Left colon (tissue), 2 donors: ENCODE results near the gene FOXE3. TPM values are rescaled to one million over a fixed set of nuclear protein-coding genes. Genes with fewer than 3 reads are reported as not detected.
A peak's percentile ranks its signal among the peaks of the same experiment; 100 is the strongest.

ENCODE experiments used
- ATAC-seq: fragments of 200-7000 bp; cut with Tn5 transposase; one replicate; pipeline ENCODE4 v1.9.1; 2020; ENCODE audit warnings: mild to moderate bottlenecking, moderate library complexity
- DNase-seq, 2 donors: peaks; one replicate each; pipeline ENCODE4 v3.0.0-alpha.2; 2020
- intact Hi-C, 2 donors: fragments of 100-400 bp; cut with DNase I in 1 of 2; cut with micrococcal nuclease in 1 of 2; formaldehyde crosslinking; loops; one replicate each; pipeline versions ENCODE4 v1.11.2 to v1.14.0; 2022; cut with DNase I, micrococcal nuclease
- total RNA-seq, 2 donors: library from RNA; stranded (reverse); fragmentation: NEBNext Ultra II Directional; extraction: Animal tissue kit (Norgen Biotek cat#: 25700); gene quantifications; one replicate each; pipeline ENCODE4 v1.2.1, GENCODE V29; 2021
- donor health status: DM: no; HTN: no; CAD: no.
- donor health status: DM: yes; HTN: yes; CAD: no.

FOXE3 gene
- total RNA-seq, 2 donors from 2014 or later = not detected

DNA sequence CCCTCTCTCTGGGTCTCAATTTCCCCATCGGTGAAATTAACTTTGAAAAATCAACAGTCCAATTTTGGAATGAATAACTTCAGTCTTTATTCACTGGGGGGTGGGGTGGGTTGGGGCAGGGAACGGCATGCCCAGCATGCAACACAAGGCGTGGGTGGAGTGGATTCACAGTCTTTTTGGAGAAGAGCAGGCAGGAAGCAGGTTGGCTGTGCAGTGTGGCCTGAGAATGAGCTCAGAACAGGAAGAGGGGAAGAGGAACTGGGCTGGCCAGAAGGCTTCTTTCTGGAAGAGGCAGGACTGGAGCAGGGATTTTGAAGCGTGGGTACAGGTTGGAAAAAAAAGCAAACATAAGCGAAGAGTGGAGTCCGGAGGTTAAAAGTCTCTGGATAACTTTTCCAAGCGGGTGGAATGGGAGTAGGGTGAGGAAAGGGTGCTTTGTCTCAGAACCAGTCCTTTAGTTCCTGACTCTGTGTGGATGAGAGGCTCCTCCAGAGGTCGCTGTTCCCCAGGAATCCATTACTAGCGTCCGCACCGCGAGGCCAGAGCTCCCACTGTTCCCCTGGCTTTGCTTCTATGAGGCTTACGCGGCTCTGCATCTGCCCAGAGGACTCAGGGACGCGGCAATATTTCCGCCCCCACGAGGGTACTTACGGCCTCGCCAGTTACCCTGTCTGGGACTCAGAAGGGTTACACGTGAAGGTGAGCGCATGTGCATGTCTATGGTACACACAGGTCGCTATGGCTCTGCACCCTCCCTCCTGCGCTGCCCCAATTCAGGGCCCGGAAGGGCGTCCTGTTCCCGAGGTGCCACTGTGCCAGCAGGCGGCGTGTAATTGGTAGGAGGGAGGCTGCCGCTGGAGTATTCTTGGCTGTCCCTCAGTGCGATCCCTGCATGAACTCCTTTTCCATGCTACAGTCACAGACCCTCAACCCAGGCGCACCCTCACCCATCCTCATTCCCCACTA lies 16.3 kb downstream of the FOXE3 start:
- intact Hi-C loops = no loop called here
- DNase-seq (peak; percentile 80 to 92), ATAC-seq (peak; percentile 64)

DNA sequence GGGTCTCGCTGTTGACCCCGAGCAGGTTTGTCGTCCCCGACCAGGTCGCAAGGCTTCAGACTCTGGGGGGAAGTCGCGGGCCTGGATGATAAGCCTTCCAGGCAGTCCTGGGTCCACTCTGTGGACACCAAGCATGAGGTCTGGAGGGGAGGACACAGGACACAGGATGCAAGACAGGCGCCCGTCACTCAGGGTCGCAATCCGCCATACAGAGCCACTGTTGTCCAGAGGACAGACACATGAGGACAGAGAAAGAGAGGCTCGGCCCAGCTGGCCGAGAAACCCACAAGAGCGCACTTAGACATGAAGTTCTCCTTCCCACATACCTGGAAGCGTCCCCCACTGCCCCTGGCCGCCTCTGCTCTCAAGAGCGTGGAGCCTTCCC lies 16.9 kb downstream of the FOXE3 start:
- DNase-seq (peak in 1 of 2 donors; percentile 28), ATAC-seq (no peak)
- intact Hi-C loops = no loop called here

DNA sequence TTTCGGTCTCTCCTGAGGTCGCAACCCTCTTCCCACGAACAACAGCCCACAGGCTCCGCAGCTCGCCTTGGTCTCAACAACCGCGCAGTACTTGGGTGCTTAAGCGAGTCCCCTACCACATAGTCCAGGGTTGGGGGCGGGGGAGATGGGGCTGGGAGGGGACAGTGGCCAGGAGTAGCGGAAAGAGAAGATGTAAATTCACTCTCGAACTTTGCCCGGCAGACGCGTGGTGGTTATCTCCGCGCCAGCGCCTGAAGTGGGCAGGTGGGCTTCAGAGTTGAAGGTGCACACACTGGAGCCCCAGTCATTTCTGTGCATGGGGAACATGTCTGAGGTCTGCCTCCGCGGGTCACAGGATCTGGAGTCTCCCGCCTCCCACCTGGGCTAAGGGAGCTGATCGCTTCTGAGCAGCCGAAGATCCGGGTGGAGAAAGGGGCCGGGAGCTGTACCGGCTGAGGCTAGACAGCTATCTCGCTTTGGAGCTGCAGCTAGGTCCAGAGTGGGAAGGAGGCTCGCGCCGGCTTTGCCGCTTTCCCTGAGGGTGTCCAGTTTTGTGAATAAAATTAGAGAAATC lies 17.5 kb downstream of the FOXE3 start:
- ATAC-seq = no peak
- intact Hi-C loops = no loop called here
- peak in 1 of 2 donors; percentile 39 for DNase-seq

DNA sequence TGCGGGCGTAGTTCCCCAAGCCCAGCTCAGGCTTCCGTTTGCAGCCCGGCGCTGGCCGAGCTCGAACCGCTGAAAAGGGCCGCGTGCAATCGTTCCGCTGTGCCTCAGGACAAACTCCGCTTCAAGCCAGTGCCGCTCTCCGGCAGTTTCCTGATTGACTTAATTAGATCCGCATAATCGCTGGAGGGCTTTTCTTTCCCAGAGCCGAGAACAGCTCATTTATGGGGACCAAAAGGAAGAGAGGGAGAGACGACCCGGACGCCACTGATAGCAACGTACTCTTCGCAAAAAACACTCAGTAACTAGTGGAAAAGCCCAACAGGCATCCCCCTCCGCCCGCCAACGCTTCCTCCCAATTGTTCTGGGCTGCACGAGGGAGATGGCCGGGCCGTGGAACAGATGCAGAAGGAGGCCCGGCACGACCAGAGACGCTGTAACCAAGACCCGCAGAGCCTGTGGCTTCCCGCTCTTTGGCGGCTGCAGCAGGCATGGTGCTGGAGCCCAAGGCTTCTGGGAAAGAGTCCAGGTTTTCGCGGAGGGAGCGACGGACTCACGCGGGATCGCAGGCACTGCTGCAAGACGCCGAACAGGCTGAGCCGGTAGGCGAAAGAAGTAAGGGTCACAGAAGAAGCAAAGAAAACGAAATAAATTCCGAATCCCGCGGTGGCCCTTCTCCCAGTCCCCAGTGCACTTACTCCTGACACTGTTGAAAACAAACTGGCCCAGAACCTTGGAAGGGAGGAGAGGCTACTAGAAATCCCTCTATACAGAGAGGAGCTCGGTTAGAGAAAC lies 18.2 kb downstream of the FOXE3 start:
- DNase-seq (peak in 1 of 2 donors; percentile 61), ATAC-seq (no peak)
- intact Hi-C loops = no loop called here

DNA sequence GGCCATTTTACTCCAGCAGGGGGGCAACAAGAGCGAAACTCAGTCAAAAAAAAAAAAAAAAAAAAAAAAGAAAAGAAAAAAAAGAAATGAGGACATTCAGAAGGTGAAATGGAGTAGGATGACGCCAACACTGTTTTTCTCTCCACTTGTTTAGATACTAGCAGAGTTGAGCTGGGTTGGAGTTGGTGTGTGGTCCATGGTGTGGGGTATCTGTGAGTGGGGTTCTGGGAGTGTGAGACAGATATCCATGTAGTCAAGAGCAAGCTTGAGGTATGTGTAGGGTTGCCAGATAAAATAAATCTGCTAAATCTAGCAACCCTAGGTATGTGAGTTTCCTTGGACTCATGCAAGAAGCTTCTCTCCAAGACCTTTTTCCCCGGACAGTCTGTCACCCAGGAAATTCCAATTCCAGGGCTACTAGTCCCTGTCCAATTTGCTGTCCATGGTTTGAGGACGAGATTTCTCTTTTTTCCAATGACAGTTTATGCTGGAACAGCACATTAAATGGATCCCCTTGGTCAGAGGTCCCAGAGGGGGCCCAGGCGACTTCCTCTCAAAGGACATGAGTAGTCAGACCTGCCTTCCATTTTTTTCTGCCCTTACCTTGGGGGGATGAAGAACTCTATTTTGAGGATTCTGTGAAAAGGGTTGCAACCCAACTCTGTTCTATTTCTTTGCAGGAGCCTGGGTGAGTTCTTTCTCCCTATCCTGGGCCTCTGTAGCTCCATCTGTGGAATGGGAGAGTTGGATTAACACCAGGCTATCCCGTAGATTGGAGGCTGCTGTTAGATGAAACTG lies 19.6 kb downstream of the FOXE3 start:
- intact Hi-C loops = loop anchor here in 1 of 2 donors (5.0 kb wide), 1 partner anchor 277 kb away; no protein-coding TSS in a partner anchor
- ATAC-seq = no peak
- no peak for DNase-seq

DNA sequence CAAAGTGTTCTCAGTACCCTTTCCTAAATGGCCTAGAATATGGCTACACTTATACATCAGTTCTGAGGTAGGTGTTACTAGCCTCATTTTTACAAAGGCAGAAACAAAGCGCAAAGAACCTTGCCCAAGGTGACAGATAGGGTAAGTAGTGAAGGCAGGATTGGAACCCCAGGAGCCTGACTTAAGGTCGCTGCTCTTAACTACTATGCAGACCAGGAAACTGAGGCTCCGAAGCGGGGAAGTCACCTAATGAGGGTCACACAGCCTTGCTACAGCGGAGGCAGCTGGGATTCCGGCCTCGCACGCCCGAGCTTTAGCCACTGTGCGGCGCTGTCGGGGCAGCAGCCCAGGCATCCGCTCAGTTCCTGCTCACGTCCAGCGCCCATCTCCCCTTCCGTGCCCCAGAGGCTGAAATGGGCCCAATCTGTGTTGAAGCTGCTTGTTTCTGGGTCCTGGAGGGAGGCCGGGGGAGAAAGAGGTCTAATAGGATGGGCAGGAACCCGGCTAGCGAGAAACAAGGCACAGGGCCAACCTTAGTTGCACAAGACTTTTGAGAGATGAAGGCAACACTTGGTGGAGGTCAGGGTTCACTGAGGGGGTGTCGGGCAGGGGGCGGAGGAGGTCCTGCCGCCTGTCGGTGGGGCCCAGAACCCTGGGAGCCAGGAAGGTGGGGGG lies 20.4 kb downstream of the FOXE3 start:
- ATAC-seq (peak; percentile 39), DNase-seq (peak; percentile 79 to 91)
- intact Hi-C loops = loop anchor here in 1 of 2 donors (5.0 kb wide), 1 partner anchor 276 kb away; no protein-coding TSS in a partner anchor

DNA sequence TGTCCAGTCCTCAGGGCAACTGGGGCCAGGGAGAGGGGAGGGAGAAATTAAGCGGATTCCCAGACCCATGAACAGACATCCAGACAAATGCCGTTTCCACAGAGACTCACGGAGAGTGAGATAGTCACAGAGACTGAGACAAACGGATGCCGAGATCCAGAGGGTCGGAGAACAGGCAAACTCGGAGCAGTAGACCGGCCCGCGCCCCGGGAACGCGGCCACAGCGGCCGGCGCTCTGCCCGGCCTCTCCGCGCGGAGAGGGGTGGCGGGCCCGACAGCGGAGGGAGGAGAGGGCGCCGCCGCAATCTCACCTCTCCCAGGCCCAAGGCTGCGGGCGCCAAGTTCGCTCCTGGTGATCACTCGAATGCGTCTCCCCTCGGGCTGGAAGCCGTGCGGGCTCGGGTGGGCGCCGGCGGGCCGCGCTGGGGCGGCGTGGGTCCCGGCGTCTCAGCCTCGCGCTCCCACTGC lies 20.9 kb downstream of the FOXE3 start:
- no peak for ATAC-seq
- DNase-seq = no peak
- intact Hi-C loops = loop anchor here in 1 of 2 donors (5.0 kb wide), 1 partner anchor 275 kb away; no protein-coding TSS in a partner anchor

DNA sequence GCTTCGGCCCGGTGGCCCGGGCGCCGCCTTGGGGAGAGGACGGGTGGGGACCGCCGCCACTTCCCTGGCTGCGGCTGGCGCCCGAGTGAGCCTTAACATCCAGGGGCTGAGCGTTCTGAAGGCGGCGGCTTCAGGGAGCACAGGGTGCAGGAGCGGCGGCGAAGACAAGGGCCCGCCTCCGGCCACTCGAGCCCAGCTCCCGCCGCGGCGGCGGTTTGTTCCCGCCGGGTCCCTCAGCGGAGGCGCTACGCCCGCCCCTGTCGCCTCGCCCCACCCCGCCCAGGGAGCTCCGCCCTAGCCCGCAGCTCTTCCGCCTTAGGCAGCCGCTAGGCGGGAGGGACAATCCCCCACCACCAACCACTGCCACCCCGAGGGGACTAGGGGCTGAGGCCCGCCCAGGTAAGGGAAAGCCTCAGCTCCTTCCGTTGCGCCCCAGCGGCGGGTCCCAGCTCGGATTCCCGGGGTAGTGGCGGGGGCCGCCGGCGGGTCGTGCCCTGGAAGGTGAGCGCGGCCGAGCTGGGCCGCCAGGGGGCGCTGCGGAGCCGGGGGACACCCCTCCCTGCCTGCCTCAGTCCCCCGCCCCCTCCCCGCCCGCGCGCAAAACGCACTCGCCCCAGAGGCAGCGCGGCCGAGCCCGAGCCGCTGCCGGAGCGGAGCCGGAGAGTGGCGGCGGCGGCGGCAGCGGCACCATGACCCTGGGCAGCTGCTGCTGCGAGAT lies 21.5 kb downstream of the FOXE3 start, which contains the start of gene FOXD2:
TSS of gene FOXD2 (plus strand) at position 598 of the 718 bp plus-strand sequence. CDS start at position 690, 92 bp downstream.
- intact Hi-C loops = loop anchor here in 1 of 2 donors (5.0 kb wide), 1 partner anchor 275 kb away; no protein-coding TSS in a partner anchor
- DNase-seq (peak; percentile 91 to 94), ATAC-seq (peak; percentile 69)

DNA sequence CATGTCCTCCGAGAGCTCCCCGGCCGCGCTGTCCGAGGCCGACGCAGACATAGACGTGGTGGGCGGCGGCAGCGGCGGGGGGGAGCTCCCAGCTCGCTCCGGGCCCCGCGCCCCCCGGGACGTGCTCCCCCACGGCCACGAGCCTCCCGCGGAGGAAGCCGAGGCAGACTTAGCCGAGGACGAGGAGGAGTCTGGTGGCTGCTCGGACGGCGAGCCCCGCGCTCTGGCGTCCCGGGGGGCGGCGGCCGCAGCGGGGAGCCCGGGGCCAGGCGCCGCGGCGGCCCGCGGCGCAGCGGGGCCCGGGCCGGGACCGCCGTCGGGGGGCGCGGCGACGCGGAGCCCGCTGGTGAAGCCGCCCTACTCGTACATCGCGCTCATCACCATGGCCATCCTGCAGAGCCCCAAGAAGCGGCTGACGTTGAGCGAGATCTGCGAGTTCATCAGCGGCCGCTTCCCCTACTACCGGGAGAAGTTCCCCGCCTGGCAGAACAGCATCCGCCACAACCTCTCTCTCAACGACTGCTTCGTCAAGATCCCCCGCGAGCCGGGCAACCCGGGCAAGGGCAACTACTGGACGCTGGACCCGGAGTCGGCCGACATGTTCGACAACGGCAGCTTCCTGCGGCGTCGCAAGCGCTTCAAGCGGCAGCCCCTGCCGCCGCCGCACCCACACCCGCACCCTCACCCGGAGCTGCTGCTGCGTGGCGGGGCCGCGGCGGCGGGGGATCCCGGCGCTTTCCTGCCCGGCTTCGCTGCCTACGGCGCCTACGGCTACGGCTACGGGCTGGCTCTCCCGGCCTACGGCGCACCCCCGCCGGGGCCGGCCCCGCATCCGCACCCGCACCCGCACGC lies 22.3 kb downstream of the FOXE3 start:
- intact Hi-C loops = loop anchor here in 1 of 2 donors (5.0 kb wide), 1 partner anchor 274 kb away; no protein-coding TSS in a partner anchor
- DNase-seq (peak in 1 of 2 donors; percentile 48), ATAC-seq (no peak)

DNA sequence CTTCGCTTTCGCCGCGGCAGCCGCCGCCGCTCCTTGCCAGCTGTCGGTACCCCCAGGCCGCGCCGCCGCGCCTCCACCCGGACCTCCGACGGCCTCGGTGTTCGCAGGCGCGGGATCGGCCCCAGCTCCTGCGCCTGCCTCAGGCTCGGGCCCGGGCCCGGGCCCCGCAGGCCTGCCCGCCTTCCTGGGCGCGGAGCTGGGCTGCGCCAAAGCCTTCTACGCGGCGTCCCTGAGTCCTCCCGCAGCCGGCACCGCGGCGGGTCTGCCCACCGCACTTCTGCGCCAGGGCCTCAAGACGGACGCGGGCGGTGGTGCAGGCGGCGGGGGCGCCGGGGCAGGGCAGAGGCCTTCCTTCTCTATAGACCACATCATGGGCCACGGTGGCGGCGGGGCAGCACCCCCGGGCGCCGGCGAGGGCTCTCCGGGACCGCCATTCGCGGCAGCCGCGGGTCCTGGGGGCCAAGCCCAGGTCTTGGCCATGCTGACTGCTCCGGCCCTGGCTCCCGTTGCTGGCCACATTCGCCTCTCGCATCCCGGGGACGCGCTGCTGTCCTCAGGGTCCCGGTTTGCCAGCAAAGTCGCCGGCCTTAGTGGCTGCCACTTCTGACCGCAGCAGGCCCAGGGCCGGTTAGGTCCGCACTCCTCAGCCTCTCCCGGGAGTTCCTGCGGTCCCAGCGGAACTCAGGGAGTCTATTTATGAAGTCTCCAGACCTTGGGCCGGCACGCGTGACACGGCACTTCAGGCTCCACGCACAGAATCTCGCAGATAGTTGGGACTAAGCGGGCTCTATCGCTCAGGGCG lies 23.1 kb downstream of the FOXE3 start:
- intact Hi-C loops = loop anchor here in 1 of 2 donors (5.0 kb wide), 1 partner anchor 273 kb away; no protein-coding TSS in a partner anchor

DNA sequence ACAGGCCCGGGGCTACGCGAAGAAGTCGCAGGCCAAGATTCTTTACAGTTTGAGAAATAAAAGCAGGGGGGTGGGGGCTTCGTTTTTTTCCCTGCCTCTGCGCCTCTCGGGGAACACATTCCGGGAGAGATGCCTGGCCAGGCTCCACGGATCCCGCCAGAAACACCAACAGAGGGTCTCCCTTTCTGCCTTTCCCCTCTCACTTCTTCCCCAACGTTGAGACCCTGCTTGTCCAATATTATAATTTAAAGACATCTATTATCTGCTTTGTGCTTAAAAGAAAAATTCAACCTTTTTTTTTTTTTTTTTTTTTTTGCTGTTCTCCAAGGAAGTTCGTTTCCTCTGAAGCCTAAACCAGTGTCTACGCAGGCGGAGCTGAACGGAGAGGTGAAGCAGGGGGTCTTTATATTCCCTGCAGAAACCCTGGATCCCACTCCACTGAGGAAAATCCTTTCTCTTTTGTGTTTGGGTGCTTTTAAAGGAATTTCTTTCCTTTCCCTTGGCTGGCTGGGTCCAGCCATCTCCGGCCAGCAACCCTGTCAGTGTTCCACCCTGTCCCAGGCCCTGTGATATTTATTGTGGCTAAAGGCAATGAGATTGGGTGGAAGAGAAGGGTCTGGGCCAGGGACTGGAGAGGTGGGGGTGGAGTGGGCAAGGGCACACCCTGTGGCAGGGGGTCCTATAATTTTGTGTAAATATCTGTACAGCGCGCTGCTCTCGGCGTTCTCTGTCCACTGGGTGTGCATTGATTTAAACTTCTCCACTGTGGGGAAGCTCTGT lies 23.9 kb downstream of the FOXE3 start:
- intact Hi-C loops = loop anchor here (5.0 kb wide), 1 partner anchor 272 kb away; no protein-coding TSS in a partner anchor
- ATAC-seq = no peak
- DNase-seq = peak in 1 of 2 donors; percentile 9

More for the DNA sequence above, 23.1 kb downstream of the FOXE3 start:
- ATAC-seq = no peak
- peak in 1 of 2 donors; percentile 35 for DNase-seq

DNA sequence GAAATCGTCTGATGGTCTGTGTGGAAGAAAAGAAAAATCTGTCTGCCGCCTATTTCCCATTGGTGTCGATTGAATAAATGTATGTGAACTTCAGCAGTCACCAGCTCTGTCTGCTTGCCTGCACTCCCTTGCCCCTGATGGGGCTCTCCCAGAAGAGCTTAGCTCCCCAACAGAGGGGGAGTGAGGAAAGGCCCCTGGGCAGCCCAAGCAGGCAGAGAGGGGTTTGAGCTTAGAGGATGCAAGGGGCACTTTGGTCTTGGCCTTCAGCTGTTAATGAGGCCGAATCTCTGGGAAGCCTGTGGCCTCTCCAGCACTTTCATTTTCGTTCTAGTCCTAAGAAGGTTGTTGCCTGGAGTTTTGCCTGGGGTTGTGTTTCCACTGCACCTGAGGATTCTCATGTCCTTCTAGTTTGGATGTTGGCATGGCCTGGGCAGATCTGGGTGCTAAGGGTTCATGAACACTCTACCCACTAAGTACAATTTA lies 24.6 kb downstream of the FOXE3 start:
- peak in 1 of 2 donors; percentile 37 for DNase-seq
- peak; percentile 11 for ATAC-seq
- intact Hi-C loops = loop anchor here in 1 of 2 donors (5.0 kb wide), 1 partner anchor 272 kb away; no protein-coding TSS in a partner anchor

DNA sequence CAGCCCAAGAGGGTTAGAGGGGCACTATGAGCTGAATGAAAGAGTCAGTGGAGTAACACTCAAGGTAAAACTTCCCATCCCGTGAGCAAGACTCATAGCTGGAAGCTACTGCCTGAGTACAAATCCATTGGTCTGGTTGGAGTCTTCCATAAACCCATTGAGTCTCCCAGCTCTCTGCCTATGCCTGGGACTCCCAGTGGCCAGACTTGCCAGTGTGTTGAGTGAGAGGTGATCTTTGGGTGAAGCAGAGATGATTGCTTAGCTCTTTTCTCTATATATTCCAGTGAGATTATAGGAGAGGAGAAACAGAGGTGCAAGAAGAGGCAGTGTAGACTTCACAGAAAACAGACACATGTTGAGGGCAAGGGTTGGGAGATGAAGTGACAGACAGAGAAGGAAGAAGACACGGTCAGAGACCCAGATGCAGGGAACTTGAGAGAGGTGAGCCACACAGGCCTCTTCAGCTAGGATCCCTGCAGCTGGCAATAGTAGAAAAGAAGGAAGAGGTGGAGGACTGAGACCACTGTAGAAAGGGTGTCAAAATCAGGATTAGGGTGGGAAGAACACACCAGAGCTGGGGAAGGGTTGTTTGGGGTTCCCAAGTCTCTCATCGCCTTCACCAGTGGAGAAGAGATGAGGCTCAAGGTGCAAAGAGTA lies 25.5 kb downstream of the FOXE3 start:
- no peak for ATAC-seq
- intact Hi-C loops = loop anchor here in 1 of 2 donors (5.0 kb wide), 1 partner anchor 271 kb away; no protein-coding TSS in a partner anchor
- peak in 1 of 2 donors; percentile 14 for DNase-seq
